ENCODE results near the gene NR2F1-AS1.
A peak's percentile ranks its signal among the peaks of the same experiment; 100 is the strongest.

Gene NR2F1-AS1

DNA sequence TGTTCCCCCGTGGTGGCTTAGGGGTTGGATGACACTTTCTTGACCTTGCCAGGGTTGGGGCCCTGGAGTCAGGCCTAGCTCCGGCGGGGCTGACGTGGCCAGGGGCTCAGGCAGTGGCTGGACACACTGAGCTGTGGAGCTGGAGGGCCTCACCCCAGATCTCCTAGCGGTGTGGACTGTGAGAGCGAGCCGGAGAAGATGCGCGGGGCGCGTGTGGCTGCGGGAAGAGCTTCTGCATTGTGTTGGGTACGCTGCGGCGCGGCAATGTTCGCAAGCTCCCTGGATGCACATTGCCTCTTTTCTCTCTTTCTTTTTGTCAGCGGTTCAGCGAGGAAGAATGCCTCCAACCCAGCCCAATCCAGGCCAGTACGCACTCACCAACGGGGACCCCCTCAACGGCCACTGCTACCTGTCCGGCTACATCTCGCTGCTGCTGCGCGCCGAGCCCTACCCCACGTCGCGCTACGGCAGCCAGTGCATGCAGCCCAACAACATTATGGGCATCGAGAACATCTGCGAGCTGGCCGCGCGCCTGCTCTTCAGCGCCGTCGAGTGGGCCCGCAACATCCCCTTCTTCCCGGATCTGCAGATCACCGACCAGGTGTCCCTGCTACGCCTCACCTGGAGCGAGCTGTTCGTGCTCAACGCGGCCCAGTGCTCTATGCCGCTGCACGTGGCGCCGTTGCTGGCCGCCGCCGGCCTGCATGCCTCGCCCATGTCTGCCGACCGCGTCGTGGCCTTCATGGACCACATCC is 6.8 kb upstream of the NR2F1-AS1 start:
- Histone ChIP-seq H3K4me3 (ENCODE audit: low read length) (no peak overlapping the region), H3K9me3 (ENCODE audit: control insufficient read depth, insufficient read depth, low read length) (no peaks in the 10 kb centered on the region), H3K36me3 (ENCODE audit: control insufficient read depth, insufficient read depth, low read length) (no peaks in the 10 kb centered on the region; the same call in 1 of the 2 replicates), H3K27me3 (ENCODE audit: control insufficient read depth, insufficient read depth, low read length) (peaks cover 75% of the 10 kb centered on the region), H3K27ac (ENCODE audit: low read length) (no peak overlapping the region), H3K4me1 (ENCODE audit: control insufficient read depth, insufficient read depth, low read length) (no peaks in the 10 kb centered on the region)
- WGBS (ENCODE audit: insufficient coverage, insufficient read length) = no CpG with 5 or more reads among the region's 59 CpGs
- no peak for DNase-seq (ENCODE audit: low read depth, low spot score)

DNA sequence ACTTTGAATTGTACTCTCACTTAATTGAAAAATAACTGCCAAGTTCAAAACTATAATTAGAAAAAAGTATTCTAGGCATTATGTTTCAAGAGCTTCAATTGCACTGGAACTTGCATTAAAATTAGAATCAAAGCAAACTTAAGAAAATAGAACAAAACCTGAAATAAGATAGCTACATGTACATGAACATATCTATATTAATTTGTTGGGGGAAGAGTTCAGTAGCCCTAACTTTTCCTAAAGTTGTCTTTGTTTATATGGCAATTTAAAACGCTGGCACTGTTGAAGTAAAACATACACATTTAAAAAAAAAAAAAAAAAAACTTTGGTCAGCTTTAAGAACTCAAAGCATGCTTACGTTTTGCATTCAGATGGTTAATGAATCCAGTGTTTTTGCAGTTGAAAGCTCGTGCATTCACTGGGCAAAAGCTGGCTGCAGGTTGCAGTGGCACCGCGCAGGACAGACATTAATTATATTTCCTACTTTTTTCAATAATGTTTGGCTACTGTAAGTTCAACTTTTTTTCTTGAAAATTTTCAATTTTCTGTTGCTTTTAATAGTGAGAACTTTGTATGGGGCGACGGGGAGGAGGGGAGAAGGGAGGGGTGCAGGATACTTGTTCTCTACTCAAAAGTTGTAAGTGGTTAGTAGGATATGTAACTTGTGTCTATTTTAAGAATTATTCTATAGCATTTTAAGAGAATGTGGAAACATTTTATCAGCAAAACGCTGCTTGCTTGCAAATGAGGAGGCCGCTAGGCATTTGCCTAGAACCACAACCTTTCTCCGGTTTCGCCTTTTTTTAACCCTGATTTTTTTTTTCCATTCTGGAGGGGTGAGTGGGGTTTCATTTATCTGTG is 5.9 kb upstream of the NR2F1-AS1 start:
- WGBS (ENCODE audit: insufficient coverage, insufficient read length) = no CpG with 5 or more reads among the region's 11 CpGs
- H3K4me1 ChIP-seq (ENCODE audit: control insufficient read depth, insufficient read depth, low read length) = no peaks in the 10 kb centered on the region
- H3K36me3 ChIP-seq (ENCODE audit: control insufficient read depth, insufficient read depth, low read length) = no peaks in the 10 kb centered on the region; the same call in 1 of the 2 replicates
- H3K9me3 ChIP-seq (ENCODE audit: control insufficient read depth, insufficient read depth, low read length) = no peaks in the 10 kb centered on the region
- no peak overlapping the region for H3K4me3 ChIP-seq (ENCODE audit: low read length)
- peaks cover 69% of the 10 kb centered on the region for H3K27me3 ChIP-seq (ENCODE audit: control insufficient read depth, insufficient read depth, low read length)
- H3K27ac ChIP-seq (ENCODE audit: low read length) = no peak overlapping the region
- DNase-seq (ENCODE audit: low read depth, low spot score) = no peak

DNA sequence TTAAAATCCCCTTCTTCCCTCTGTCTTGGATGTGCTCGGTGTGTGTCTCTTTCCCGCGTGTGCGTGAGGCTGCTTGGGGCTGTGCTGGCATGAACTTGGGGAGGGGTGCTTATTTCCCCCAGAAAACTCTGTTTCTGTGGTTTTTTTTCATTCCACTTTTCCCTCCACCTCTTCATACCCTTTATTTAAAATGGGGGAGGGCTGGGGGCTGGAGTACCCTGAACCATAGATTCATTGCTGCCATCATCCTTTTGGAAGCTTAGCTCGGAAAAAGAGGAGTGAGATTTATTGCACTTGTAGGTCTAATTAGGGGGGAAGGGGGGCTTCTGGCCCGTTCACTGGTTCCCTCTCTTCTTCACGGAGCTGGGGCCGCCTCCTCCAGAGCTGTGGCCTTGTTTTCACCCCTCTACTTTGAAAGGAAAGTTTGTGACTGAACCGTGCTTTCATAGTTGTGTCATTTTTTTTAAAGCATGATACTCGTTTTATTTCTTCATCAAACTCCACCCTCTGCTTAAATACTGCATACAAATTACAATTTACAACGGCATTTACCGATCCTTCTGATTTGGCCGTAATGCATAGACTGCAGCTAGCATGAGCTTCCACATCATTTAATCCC is 4.9 kb upstream of the NR2F1-AS1 start:
- H3K36me3 ChIP-seq (ENCODE audit: control insufficient read depth, insufficient read depth, low read length) = no peaks in the 10 kb centered on the region; the same call in 1 of the 2 replicates

DNA sequence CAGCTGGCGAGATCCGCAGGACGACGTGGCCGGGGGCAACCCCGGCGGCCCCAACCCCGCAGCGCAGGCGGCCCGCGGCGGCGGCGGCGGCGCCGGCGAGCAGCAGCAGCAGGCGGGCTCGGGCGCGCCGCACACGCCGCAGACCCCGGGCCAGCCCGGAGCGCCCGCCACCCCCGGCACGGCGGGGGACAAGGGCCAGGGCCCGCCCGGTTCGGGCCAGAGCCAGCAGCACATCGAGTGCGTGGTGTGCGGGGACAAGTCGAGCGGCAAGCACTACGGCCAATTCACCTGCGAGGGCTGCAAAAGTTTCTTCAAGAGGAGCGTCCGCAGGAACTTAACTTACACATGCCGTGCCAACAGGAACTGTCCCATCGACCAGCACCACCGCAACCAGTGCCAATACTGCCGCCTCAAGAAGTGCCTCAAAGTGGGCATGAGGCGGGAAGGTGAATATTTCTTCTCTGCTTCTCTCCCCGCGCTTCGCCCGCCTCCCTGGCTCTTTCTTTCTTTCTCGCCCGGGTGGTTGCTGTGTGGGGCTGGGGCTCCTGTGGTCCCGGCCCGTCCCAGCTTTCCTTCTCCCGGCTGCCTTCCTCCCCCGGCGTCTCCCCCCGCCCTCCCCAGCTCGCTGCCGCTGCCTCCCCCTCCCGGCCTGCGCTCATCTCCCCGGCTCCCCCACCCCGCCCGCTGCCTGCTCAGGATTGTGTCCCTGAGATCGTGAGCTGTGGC is 4.2 kb upstream of the NR2F1-AS1 start:
- DNase-seq (ENCODE audit: low read depth, low spot score) = no peak
- Histone ChIP-seq H3K9me3 (ENCODE audit: control insufficient read depth, insufficient read depth, low read length) (no peaks in the 10 kb centered on the region), H3K4me1 (ENCODE audit: control insufficient read depth, insufficient read depth, low read length) (0 out of 2 replicates have a peak, but pooled peaks cover 2% of the 10 kb centered on the region), H3K27me3 (ENCODE audit: control insufficient read depth, insufficient read depth, low read length) (peaks cover 63% of the 10 kb centered on the region), H3K27ac (ENCODE audit: low read length) (no peak overlapping the region), H3K36me3 (ENCODE audit: control insufficient read depth, insufficient read depth, low read length) (no peaks in the 10 kb centered on the region; the same call in 1 of the 2 replicates), H3K4me3 (ENCODE audit: low read length) (peak overlapping the region; percentile 9; the same call in 1 of the 2 replicates)
- no CpG with 5 or more reads among the region's 70 CpGs for WGBS (ENCODE audit: insufficient coverage, insufficient read length)

More for the DNA sequence above, 4.9 kb upstream of the NR2F1-AS1 start:
- H3K27ac ChIP-seq (ENCODE audit: low read length) = no peak overlapping the region
- peaks cover 62% of the 10 kb centered on the region for H3K27me3 ChIP-seq (ENCODE audit: control insufficient read depth, insufficient read depth, low read length)
- no peaks in the 10 kb centered on the region for H3K4me1 ChIP-seq (ENCODE audit: control insufficient read depth, insufficient read depth, low read length)
- H3K4me3 ChIP-seq (ENCODE audit: low read length) = no peak overlapping the region
- H3K9me3 ChIP-seq (ENCODE audit: control insufficient read depth, insufficient read depth, low read length) = no peaks in the 10 kb centered on the region
- no peak for DNase-seq (ENCODE audit: low read depth, low spot score)
- WGBS (ENCODE audit: insufficient coverage, insufficient read length) = no CpG with 5 or more reads among the region's 13 CpGs

DNA sequence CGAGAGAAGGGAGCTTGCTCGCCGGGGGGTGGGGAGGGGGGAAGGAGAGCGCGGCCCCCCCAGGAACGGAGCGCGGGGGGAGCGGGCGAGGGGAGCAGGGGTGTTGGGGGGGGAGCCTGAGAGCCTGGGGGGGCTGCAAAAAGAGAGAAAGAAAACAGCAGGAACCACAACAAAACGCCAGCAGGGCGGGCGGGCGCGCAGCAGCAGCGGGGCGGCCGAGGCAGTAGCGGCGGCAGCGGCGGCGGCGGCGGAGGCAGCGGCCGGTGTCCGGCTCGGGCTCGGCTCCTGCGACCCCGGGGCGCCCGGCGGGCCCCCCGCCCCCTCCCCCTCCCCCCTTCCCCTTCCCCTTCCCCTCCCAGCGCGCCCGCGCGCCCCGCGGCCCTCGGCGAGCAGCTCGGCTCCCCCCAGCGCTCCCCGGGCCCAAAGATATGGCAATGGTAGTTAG is 3.6 kb upstream of the NR2F1-AS1 start:
- no CpG with 5 or more reads among the region's 48 CpGs for WGBS (ENCODE audit: insufficient coverage, insufficient read length)
- Histone ChIP-seq H3K9me3 (ENCODE audit: control insufficient read depth, insufficient read depth, low read length) (no peaks in the 10 kb centered on the region), H3K27me3 (ENCODE audit: control insufficient read depth, insufficient read depth, low read length) (peaks cover 63% of the 10 kb centered on the region), H3K36me3 (ENCODE audit: control insufficient read depth, insufficient read depth, low read length) (no peaks in the 10 kb centered on the region; the same call in 1 of the 2 replicates), H3K4me1 (ENCODE audit: control insufficient read depth, insufficient read depth, low read length) (0 out of 2 replicates have a peak, but pooled peaks cover 2% of the 10 kb centered on the region), H3K27ac (ENCODE audit: low read length) (no peak overlapping the region), H3K4me3 (ENCODE audit: low read length) (peak overlapping the region; percentile 32; the same call in 1 of the 2 replicates)
- DNase-seq (ENCODE audit: low read depth, low spot score) = no peak

DNA sequence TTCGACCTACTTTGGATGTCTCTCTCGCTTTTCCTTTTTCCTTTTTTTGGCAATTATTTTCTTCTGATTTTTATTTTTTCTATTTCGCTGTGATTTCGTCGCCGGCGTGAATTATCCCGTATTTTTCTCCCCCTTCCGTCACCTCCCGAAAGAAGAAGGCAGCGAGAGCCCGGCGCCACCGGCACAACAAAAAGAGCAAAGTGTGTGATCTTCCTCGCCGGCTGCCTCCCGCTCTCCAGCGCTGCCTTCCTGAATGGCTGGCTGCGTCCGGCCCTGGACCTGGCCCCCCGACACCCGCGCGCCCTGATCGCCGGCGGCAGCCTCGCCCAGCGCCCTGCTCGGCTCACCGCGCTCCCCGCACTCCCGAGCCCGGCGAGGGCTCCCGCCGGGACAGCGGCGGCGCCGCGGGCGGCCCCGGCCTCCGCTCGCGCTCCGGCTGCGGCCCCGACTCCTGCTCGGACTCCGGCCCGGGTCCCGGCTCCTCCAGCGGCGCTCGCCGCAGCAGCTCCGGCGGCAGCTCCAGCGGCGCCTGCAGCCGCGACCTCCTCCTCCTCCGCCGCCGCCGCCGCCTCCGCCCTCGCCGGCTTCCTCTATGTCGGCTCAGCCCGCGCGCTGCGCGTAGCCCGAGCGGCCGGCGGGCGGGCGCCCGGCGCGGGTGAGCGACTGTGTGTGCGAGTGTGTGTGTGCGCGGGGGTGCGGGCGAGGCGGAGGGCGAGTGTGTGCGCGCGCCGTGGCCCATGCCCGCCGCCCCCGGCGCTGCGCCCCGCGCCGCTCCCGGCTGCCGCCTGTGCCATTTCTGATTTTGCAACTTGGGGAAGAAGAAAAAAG is 3.0 kb upstream of the NR2F1-AS1 start:
- WGBS (ENCODE audit: insufficient coverage, insufficient read length) = no CpG with 5 or more reads among the region's 110 CpGs
- H3K4me1 ChIP-seq (ENCODE audit: control insufficient read depth, insufficient read depth, low read length) = 0 out of 2 replicates have a peak, but pooled peaks cover 2% of the 10 kb centered on the region
- no peak overlapping the region for H3K27ac ChIP-seq (ENCODE audit: low read length)
- H3K9me3 ChIP-seq (ENCODE audit: control insufficient read depth, insufficient read depth, low read length) = no peaks in the 10 kb centered on the region
- peaks cover 61% of the 10 kb centered on the region for H3K27me3 ChIP-seq (ENCODE audit: control insufficient read depth, insufficient read depth, low read length)
- peak overlapping the region; percentile 32; the same call in 1 of the 2 replicates for H3K4me3 ChIP-seq (ENCODE audit: low read length)
- H3K36me3 ChIP-seq (ENCODE audit: control insufficient read depth, insufficient read depth, low read length) = no peaks in the 10 kb centered on the region; the same call in 1 of the 2 replicates
- no peak for DNase-seq (ENCODE audit: low read depth, low spot score)

DNA sequence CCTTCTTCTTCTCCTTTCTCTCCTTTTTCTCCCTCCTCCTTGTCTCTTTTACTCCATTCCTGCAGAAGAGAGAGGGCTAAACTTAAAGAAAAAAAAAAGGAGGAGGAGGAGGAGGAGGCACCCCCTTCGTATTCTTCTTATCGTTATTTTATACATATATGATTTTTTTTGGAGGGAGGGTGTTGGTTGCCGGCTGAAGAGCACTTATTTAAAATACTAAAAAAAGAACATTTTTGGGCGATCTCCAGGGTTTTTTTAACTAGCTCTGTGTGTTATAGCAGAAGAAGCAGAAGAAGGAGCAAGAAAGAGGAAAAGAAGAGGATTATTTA is 2.4 kb upstream of the NR2F1-AS1 start:
- H3K27me3 ChIP-seq (ENCODE audit: control insufficient read depth, insufficient read depth, low read length) = peaks cover 62% of the 10 kb centered on the region
- H3K9me3 ChIP-seq (ENCODE audit: control insufficient read depth, insufficient read depth, low read length) = no peaks in the 10 kb centered on the region
- H3K4me3 ChIP-seq (ENCODE audit: low read length) = no peak overlapping the region
- H3K36me3 ChIP-seq (ENCODE audit: control insufficient read depth, insufficient read depth, low read length) = no peaks in the 10 kb centered on the region; the same call in 1 of the 2 replicates
- no peak overlapping the region for H3K27ac ChIP-seq (ENCODE audit: low read length)
- H3K4me1 ChIP-seq (ENCODE audit: control insufficient read depth, insufficient read depth, low read length) = 0 out of 2 replicates have a peak, but pooled peaks cover 2% of the 10 kb centered on the region
- no peak for DNase-seq (ENCODE audit: low read depth, low spot score)
- WGBS (ENCODE audit: insufficient coverage, insufficient read length) = no CpG with 5 or more reads among the region's 4 CpGs

DNA sequence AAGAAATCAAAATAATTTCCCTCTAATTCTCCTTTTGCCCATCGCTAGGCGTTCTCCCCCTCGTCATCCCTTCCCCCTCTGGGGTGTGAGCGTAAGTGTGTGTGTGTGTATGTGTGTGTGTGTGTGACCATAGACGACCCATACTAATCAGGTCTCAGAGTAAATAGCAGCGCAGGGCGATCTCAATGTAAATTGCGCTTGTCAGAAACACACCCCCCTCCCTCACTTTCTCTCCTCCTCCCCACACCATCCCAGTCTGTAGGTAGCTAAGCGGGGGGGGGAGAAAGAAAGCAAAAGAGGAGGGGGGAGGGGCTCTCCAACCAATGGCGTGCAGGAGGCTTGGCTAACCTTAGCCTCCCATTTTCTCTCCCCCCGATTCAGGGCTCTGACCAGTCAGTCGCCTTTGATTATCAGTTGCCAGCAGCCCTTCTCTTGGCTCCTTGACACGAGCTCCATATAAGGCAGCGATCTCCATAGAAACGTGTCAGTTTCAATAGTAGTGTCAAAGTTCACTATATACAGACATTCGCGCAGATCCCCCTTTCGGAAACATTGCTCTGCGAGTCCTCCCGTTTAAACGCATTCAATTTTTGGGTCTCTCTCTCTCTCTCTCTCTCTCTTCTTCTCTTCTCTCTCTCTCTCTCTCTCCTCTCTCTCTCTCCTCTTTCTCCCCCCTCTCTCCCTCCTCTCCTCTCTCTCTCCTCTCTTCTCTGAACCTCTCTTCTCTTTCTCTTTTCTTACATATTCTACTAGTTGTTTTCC is 1.8 kb upstream of the NR2F1-AS1 start, which contains the start of gene NR2F1:
NR2F1 (plus strand) TSS at position 546 of the 762 bp plus-strand sequence. CDS start 1,802 bp downstream, outside the sequence.
- no CpG with 5 or more reads among the region's 21 CpGs for WGBS (ENCODE audit: insufficient coverage, insufficient read length)
- Histone ChIP-seq H3K4me3 (ENCODE audit: low read length) (peak within 1 kb of the TSS; percentile 32; the same call in 1 of the 2 replicates), H3K9me3 (ENCODE audit: control insufficient read depth, insufficient read depth, low read length) (no peaks in the 10 kb centered on the region), H3K27ac (ENCODE audit: low read length) (no peak within 1 kb of the TSS), H3K27me3 (ENCODE audit: control insufficient read depth, insufficient read depth, low read length) (peaks cover 63% of the 10 kb centered on the region), H3K36me3 (ENCODE audit: control insufficient read depth, insufficient read depth, low read length) (no peaks in the 10 kb centered on the region; the same call in 1 of the 2 replicates), H3K4me1 (ENCODE audit: control insufficient read depth, insufficient read depth, low read length) (0 out of 2 replicates have a peak, but pooled peaks cover 2% of the 10 kb centered on the region)
- no peak for DNase-seq (ENCODE audit: low read depth, low spot score)

DNA sequence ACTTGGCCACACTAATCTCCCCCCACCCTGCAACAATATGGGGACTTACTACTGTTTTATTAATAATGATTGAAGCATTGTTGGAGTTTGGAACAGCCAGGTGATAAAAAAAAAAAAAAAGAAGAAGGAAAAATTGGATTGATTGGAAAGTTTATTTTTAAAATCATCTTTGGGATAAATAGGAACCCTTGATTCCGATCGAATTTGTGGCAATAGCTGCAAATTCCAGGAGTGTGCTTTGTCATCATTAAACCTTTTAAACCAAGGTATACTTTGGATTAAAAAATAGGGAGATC is 1.1 kb upstream of the NR2F1-AS1 start:
- H3K9me3 ChIP-seq (ENCODE audit: control insufficient read depth, insufficient read depth, low read length) = no peaks in the 10 kb centered on the region
- no CpG with 5 or more reads among the region's 2 CpGs for WGBS (ENCODE audit: insufficient coverage, insufficient read length)
- no peak for DNase-seq (ENCODE audit: low read depth, low spot score)
- H3K27me3 ChIP-seq (ENCODE audit: control insufficient read depth, insufficient read depth, low read length) = peaks cover 63% of the 10 kb centered on the region
- H3K27ac ChIP-seq (ENCODE audit: low read length) = no peak overlapping the region
- no peak overlapping the region for H3K4me3 ChIP-seq (ENCODE audit: low read length)
- H3K4me1 ChIP-seq (ENCODE audit: control insufficient read depth, insufficient read depth, low read length) = 0 out of 2 replicates have a peak, but pooled peaks cover 2% of the 10 kb centered on the region
- no peaks in the 10 kb centered on the region for H3K36me3 ChIP-seq (ENCODE audit: control insufficient read depth, insufficient read depth, low read length)

Data from iPS DF 6.9 (cell line).